Measurements from ENCODE around the gene DYRK1A. TPM values are rescaled to one million over a fixed set of nuclear protein-coding genes. Genes with fewer than 3 reads are reported as not detected.
"Not testable (repeated sequence)": the region's sequence is repeated elsewhere in the genome, so short reads cannot be mapped to it uniquely, and the experiment has no call there.

Gene DYRK1A
- total and polyA plus RNA-seq, 2 experiments from 2014 or later = 4.2 to 61.7 TPM

DNA sequence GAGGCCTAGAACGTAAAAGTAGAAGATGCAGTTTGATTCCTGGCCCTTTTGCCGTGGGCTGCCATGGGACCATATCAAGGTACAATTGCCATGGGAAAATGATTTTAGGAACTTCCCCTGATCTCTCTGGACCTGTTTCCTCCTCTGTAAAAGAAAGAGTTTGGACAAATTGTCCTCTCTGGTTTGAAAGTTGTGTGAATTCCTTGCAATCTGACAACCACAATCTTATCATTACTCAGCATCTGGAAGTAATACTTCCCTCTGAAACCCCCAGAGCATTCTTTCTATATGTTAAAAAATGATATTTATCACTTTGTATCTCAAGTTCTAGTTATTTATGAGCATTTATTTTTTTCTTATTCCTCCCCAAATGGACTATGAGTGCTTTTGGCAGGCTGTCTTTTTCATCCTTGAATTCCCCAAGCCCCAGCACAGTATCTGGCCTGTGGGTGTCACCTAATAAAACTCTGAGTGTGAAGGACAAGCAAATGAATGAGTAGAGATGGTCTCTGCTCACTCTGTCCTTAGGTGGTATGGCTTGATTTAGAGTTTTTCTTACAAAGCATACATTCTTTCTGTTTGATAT is 181.1 kb downstream of the DYRK1A start:
- TF ChIP-seq, protein P1, sequence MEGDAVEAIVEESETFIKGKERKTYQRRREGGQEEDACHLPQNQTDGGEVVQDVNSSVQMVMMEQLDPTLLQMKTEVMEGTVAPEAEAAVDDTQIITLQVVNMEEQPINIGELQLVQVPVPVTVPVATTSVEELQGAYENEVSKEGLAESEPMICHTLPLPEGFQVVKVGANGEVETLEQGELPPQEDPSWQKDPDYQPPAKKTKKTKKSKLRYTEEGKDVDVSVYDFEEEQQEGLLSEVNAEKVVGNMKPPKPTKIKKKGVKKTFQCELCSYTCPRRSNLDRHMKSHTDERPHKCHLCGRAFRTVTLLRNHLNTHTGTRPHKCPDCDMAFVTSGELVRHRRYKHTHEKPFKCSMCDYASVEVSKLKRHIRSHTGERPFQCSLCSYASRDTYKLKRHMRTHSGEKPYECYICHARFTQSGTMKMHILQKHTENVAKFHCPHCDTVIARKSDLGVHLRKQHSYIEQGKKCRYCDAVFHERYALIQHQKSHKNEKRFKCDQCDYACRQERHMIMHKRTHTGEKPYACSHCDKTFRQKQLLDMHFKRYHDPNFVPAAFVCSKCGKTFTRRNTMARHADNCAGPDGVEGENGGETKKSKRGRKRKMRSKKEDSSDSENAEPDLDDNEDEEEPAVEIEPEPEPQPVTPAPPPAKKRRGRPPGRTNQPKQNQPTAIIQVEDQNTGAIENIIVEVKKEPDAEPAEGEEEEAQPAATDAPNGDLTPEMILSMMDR (IDR thresholded peaks at IDR 0.05; ENCODE audit: low read depth, low read length) = no peak
- H3K4me1 ChIP-seq (ENCODE audit: low read depth) = peaks cover 24% of the 10 kb centered on the region
- DNase-seq (ENCODE audit: low read depth in 1 of 2, low spot score in 1 of 2) = no peak
- no peak overlapping the region for H3K27ac ChIP-seq
- no peaks in the 10 kb centered on the region for H3K27me3 ChIP-seq
- no peak overlapping the region for H3K4me3 ChIP-seq
- no peaks in the 10 kb centered on the region for H3K9me3 ChIP-seq (ENCODE audit: low read depth)
- H3K36me3 ChIP-seq = no peaks in the 10 kb centered on the region

DNA sequence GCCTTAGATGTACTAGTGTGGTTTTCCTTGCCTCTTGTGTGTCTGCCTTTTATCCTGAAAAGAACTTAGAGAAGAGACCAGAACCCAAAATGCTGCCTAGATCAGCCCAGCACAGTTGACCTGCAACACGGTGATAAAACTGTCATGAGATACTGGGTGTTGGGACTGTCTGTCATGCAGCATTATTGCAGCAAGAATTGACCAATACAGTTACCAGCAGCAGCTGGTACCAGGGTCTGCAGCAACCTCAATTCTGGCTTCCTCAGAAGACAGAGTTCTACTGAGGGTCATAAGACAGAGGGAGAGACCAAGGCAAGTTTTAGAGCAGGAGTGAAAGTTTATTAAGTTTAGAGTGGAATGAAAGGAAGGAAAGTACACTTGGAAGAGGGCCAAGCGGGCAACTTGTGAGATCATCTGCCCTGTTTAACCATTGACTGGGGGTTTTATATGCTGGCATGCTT is 182.0 kb downstream of the DYRK1A start:
- H3K27me3 ChIP-seq = no peaks in the 10 kb centered on the region
- no peak for DNase-seq (ENCODE audit: low read depth in 1 of 2, low spot score in 1 of 2)
- H3K36me3 ChIP-seq = no peaks in the 10 kb centered on the region
- no peak overlapping the region for H3K4me3 ChIP-seq
- TF ChIP-seq, protein P1 (IDR thresholded peaks at IDR 0.05; ENCODE audit: low read depth, low read length) = no peak
- no peaks in the 10 kb centered on the region for H3K9me3 ChIP-seq (ENCODE audit: low read depth)
- no peak overlapping the region for H3K27ac ChIP-seq
- peaks cover 33% of the 10 kb centered on the region for H3K4me1 ChIP-seq (ENCODE audit: low read depth)

DNA sequence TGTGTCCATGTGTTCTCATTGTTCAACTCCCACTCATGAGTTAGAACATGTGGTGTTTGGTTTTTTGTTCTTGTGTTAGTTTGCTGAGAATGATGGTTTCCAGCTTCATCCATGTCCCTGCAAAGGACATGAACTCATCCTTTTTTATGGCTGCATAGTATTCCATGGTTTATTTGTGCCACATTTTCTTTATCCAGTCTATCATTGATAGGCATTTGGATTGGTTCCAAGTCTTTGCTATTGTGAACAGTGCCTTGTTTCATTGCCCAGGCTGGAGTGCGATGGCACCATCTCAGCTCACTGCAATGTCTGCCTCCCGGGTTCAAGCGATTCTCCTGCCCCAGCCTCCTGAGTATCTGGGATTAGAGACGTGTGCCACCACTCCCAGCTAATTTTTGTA is 183.2 kb downstream of the DYRK1A start:
- not testable (repeated sequence) for H3K36me3 ChIP-seq; DNase-seq (ENCODE audit: low read depth in 1 of 2, low spot score in 1 of 2); H3K4me3 ChIP-seq; H3K27me3 ChIP-seq; H3K9me3 ChIP-seq (ENCODE audit: low read depth); H3K27ac ChIP-seq
- peaks cover 36% of the 10 kb centered on the region for H3K4me1 ChIP-seq (ENCODE audit: low read depth)

DNA sequence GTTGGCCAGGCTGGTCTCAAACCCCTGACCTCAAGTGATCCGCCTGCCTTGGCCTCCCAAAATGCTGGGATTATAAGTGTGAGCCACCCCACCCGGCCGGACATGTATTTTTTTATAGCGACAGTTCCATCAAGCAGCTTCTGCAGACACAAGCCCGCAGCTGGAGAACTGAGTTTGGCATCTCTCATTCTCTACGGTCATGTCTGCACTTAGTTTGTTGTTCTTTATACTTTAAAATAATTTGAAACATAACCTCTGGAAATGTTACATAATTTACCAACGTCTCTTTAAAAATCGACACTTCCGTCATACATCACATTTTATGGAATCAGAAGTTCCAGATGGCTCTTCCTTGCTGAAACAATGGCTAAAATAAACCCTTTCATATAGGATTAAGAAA is 183.6 kb downstream of the DYRK1A start:
- H3K4me1 ChIP-seq (ENCODE audit: low read depth) = peaks cover 41% of the 10 kb centered on the region
- DNase-seq (ENCODE audit: low read depth in 1 of 2, low spot score in 1 of 2) = no peak
- no peaks in the 10 kb centered on the region for H3K36me3 ChIP-seq
- no peak overlapping the region for H3K27ac ChIP-seq
- no peaks in the 10 kb centered on the region for H3K9me3 ChIP-seq (ENCODE audit: low read depth)
- H3K4me3 ChIP-seq = no peak overlapping the region
- TF ChIP-seq, protein P1 (IDR thresholded peaks at IDR 0.05; ENCODE audit: low read depth, low read length) = no peak
- no peaks in the 10 kb centered on the region for H3K27me3 ChIP-seq

DNA sequence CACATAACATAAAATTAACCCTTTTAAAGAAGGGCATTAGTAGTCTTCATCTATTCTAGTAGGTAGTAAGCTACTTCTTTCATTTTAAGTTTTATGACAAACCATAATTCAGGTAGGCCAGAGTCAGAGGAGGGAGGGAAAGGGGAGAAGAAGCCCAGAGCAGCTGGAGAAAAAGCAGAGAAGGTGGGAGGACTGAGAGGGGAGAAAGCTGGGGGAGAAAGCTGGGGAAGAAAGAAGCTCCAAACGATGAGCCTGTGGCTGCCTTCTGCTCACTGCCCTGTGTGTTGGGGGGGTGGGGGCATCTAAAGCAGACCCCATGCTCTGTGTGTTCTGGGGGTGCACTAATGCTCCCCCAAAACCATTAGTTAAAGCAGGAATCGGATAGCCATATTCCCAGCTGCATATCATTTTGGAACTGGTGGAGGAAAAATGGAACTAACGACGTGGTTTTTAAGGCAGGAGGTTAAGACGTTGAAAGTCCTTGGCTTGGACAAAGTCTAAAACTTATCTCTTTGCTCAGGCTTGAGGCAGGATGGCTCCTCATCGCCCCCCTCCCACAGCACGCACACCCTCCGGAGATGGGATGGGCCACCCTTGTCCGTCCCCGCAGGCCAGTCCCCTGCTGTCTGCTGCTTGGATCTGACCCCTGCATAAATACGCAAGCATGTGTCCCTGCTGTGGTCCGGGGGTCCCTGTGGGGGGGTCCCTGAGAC is 184.2 kb downstream of the DYRK1A start:
- Histone ChIP-seq H3K4me1 (ENCODE audit: low read depth) (peaks cover 47% of the 10 kb centered on the region), H3K4me3 (no peak overlapping the region), H3K27ac (peak overlapping the region; percentile 95), H3K36me3 (no peaks in the 10 kb centered on the region), H3K9me3 (ENCODE audit: low read depth) (no peaks in the 10 kb centered on the region), H3K27me3 (no peaks in the 10 kb centered on the region)
- DNase-seq (ENCODE audit: low read depth in 1 of 2, low spot score in 1 of 2) = no peak
- TF ChIP-seq, protein P1 (IDR thresholded peaks at IDR 0.05; ENCODE audit: low read depth, low read length) = no peak

DNA sequence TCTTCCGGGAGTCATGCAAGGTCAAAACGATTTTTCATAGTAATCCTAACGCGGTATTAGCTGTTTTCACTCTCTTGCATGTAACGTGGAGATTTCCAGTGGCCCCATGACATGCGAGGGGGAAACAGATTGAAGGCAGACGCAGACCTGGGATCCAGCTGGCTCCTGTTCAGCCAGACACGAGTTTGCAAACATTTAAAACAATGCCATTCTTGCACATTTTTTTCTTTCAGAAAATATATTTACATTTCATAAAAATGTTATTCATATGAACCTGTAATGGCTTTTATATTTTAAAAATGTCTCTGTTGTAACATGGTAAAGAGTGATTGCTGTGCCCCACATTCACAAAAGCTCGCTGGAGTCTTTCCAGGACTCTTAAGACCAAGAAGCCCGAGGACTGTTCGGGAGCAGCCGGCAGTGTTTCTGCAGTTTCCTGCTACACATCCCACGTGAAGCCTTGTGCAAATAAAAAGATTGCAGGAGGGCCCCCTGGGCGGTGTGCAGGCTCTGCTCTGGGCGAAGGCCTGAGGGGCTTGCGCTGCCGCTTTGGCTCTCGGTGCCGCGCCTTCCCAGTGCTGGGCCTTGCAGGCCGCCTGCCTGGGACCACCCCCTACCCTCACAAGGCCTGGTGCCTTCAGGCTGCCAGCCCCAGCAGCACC is 184.9 kb downstream of the DYRK1A start:
- peaks cover 54% of the 10 kb centered on the region for H3K4me1 ChIP-seq (ENCODE audit: low read depth)
- TF ChIP-seq, protein P1 (IDR thresholded peaks at IDR 0.05; ENCODE audit: low read depth, low read length) = no peak
- H3K27me3 ChIP-seq = no peaks in the 10 kb centered on the region
- H3K4me3 ChIP-seq = no peak overlapping the region
- no peaks in the 10 kb centered on the region for H3K36me3 ChIP-seq
- DNase-seq (ENCODE audit: low read depth in 1 of 2, low spot score in 1 of 2) = peak in 1 of 2 donors; percentile 82
- H3K9me3 ChIP-seq (ENCODE audit: low read depth) = no peaks in the 10 kb centered on the region
- peak overlapping the region; percentile 95 for H3K27ac ChIP-seq

All from cardiac muscle cell (in vitro differentiated cells and primary cell).